NCI-H524 treated with DMSO at 0.1 percent for 48 hours (cell line): ENCODE data around the gene TMPRSS2.

Experiments
- DNase-seq: peaks from one replicate; lab custom pipeline; 2025; lab: John Stamatoyannopoulos, UW

Gene TMPRSS2

GRCh38 chr21:41447356-41447755 is 60.6 kb downstream of the TMPRSS2 start:
- DNase-seq = no peak

GRCh38 chr21:41446586-41446985 is 61.4 kb downstream of the TMPRSS2 start:
- no peak for DNase-seq

DNA sequence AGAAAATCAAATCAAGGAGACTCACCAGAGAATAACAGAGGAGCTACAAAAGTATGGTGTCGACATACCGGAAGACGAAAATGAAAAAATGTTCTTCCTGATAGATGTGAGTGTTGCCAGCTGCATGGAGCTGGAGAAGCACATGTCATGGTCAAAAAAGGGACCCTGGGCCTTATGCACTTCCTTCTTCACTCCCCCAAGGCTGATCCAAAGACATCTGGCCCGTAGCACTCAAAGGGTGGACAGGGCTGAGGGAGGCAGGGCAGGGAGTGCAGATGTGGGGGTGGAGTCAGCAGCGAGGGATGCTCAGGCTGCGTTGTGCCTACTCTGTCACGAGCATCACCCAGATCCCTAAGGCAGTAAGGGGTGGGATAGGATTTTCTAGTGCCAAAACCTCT is 62.5 kb downstream of the TMPRSS2 start:
- DNase-seq = no peak

DNA sequence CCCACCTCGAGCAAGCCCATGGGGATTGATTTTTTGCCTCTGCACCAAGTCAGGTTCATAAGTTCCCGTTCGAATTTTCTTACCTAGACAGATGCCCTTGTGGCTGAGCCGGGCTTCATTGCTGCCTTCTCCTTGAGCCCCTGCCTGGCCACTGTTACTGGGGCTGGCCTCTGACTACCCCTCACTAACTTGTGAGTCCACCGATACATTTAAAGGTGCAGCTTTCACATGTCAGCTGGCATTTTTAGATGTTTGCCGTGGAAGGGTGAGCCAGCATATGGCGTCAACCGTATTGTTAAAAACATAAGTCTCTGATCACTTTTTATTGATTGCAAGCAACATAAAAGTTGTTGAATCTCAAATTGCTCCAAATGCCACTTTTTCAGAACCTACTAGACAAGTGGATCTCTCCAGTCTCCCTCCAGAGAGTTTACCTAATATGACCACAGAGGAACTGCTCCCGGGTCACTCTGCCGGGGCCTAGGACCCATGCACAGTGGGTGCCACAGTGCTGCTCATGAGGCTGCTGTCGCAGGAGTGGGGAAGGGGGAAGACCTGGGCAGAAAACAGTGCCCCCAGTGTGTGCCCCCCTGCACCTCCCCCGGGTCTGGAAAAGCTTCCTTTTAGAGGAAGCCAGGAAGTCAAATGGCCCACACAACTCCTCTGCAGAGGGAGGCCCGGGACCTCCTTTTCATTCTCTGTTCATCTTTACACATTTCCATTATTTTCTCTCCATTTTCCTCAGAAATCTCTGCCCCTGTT is 63.1 kb downstream of the TMPRSS2 start:
- no peak for DNase-seq

GRCh38 chr21:41443562-41443961 is 64.4 kb downstream of the TMPRSS2 start:
- no peak for DNase-seq

GRCh38 chr21:41442481-41443186 is 65.3 kb downstream of the TMPRSS2 start:
- no peak for DNase-seq

DNA sequence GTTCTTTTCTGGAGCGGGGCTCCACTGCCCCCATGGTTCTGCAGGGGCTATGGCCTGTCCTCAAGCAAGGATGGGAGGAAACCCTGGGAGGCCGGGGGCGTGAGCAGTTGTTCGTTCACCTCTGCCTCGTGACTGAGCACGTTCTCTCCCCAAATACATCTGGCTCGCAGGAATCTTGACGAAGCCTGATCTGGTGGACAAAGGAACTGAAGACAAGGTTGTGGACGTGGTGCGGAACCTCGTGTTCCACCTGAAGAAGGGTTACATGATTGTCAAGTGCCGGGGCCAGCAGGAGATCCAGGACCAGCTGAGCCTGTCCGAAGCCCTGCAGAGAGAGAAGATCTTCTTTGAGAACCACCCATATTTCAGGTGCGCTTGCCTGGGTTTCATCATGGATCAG is 66.4 kb downstream of the TMPRSS2 start:
- DNase-seq = no peak

DNA sequence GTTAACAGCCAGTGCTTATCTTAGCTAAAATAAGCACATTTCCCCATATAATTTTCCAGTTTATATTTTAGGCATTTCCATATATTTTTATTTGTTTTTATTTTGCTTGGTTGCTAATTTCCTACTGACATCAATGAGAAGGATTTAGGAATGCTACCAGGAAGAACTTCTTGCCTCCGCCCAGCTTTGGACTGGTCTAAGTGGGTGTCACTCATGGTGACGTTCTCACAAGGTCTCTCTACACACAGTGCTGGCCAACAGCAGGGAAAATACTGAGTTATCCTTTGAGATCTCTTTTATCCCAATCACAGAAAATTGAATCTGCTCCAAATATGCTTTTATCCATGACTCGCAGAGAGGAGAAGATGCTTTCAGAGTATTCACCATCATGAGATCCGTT is 68.7 kb downstream of the TMPRSS2 start:
- no peak for DNase-seq

DNA sequence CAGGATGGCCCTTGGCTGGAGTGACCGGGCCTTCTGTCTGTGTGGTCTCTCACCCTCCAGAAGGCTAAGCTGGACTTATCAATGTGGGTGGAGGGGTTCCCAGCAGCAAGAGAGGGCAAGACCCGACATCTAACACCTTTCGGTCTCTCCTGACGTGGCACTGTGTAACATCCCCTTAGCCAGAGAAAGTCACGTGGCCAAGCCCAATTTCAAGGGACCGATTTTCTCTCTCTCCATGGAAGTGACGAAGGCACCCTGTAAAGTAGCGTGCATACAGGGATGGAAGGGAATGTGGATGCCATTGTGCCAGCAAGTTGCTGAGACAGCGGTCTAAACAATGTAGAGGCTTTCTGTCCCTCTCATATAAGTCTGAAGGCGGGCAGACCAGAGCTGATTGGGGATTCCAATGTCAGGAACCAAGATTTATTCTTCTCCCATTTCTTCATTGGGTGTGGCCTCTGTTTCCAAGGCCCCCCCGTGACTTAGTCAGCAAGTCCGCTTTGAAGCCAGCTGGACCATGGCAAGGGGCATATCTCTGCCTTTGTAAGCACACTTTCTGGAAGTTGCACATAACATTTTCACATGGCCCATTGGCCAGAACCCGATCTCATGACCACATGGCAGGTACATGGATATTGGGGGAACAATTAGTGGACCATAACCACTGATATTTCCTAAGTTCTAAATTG is 69.4 kb downstream of the TMPRSS2 start:
- DNase-seq = no peak

DNA sequence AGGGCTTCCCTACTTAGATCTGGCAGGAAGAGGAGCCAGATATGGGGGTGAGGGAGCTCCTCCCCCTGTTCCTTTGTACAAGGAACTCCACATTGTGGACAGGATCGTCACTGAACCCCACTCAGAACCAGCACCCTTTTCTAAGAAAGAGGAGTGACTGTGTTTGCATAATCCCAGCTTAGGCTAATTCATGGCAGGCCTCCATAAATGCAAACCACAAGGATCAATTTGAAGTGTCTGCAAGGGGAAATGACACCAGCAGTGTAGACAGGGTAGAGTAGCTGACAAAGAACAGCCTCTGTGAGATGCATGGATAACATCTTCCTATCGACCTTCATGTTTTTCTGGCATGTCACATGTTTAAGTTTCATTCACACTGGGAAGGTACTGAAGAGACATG is 70.2 kb downstream of the TMPRSS2 start:
- DNase-seq = no peak

- DNase-seq = no peak
Observed at GRCh38 chr21:41435706-41436105, 72.3 kb downstream of the TMPRSS2 start.

DNA sequence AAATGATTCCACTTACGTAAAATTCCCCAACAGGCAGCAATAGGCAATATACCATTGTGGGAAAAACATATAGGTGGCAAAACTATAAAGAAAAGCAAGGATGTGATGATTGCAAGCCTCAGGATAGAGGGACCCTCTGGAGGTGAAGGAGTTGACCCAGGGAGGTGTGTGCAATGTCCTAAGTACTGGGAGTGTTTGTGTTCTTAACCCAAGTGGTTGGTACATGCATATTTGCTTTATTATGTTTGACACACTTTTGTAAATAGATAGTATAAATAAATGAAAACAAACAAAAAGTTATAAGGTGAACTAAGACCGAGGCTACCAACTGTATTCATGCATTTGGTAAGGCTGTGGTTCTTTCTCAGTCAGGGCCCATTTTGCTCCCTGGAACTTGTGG is 74.4 kb downstream of the TMPRSS2 start:
- no peak for DNase-seq

DNA sequence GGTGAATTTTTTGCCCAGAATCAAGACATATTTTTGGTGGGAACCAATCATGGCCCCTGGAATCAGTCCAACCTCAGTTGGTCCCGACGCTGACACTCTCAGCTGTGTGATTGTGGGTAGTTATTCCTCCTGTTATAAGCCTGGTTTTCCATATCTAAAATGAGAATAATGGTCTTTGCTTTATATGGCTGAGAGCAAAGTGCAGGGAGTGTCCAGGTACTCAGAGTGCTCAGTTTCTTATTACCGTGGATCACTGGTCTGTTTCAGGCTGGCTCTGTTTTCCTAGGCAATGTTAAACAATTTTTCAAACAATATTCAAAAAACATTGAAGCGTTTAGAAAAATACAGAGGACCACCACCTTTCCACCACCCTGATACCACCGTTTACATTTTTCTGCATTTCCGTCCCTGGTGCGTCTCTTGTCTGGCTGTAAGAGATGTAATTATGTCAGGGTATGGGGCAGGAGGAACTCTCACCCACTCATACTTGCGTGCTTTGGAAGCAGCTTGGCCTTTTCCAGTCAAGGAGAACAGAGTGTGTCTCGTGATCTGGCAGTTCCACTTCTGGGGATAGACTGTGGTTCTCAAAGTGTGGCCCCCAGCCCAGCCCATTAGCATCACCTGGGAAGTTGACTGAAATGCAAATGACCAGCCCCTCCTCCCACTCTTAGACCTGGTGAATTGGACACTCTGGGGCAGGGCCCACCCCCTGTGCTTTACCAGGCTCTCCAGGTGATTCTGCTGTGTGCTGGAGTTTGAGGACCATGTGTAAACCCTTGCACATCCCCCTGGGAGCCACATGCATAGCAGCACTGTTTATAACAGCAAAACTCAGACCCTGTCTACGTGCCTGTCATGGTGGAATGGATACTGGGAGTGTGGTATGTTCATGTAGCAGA is 75.1 kb downstream of the TMPRSS2 start:
- no peak for DNase-seq

- no peak for DNase-seq
Observed at GRCh38 chr21:41431788-41432548, 76.0 kb downstream of the TMPRSS2 start.

- DNase-seq = no peak
Observed at GRCh38 chr21:41429925-41430491, 78.0 kb downstream of the TMPRSS2 start.

- no peak for DNase-seq
Observed at GRCh38 chr21:41429305-41429704, 78.7 kb downstream of the TMPRSS2 start.

DNA sequence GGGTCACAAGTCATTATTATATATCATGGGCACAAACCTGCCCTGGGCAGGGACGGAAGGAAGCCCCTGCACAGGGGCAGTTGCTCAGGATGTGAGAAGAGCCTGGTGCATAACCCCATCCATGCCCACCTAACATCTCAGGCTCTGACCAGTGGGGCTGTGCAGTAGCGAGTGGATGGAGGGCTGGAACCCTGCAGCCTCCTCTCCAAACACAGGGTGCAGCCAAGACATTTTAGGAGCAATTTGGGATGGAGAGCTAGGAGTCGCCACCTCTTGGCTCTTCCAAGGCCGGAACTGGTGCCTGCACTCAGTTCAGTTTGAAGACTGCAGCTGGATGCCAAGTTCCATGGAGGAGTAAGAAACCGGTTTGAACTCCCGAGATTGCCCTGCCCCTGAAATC is 79.1 kb downstream of the TMPRSS2 start:
- no peak for DNase-seq

- DNase-seq = no peak
Observed at GRCh38 chr21:41428311-41428710, 79.6 kb downstream of the TMPRSS2 start.

DNA sequence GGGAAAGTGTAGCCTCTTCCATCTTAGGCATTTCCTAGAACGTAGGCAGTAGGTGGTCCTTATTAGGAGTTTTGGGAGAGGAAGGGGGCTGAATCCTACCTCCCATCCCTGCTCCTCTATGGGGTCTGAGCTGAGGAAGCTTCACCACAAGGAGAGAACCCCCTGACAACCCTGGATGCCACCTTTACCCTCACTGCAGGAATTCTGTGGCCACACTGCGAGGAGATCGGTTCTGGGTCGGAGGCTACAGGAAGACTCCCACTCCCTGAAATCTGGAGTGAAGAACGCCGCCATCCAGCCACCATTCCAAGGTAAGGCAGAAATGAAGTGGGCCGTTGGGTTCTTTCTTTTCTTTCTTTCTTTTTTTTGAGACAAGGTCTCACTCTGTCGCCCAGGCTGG is 80.4 kb downstream of the TMPRSS2 start:
- DNase-seq = no peak

DNA sequence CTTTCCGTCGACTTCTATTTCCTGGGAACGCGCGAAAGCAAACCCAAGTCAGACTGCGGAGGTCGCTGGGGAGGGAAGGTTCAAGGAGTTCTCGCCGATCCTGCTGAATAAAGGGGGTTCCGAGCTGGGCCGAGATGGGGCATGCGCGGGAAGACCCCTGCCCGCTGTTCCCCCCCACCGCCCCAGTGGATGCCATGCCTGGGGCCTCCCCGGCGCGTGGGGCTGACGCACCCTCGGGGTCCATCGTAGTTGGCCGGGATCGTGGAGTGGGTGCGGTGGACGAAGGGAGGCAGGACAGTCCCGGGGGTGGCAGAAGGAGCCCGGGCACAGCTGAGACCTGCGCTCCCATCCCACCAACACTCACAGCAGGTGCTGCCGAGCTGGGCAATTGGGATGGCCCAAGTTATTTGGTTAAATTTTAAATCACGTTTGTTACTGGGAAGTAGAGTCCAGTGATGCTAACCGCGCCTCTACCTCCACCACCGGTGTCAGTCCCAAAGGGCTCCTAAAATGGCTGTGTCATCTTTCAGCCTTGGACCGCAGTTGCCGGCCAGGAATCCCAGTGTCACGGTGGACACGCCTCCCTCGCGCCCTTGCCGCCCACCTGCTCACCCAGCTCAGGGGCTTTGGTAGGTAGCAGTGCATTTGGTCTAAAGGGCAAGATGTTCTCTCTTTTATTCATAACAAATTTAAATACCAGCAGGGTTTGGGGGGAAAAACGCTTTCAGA is 81.1 kb downstream of the TMPRSS2 start:
- DNase-seq = no peak
